Retina (tissue), 1 donor: ENCODE measurements around the gene LARGE2.
"Not testable (repeated sequence)": the region's sequence is repeated elsewhere in the genome, so short reads cannot be mapped to it uniquely, and the experiment has no call there.

ENCODE experiments used
- DNase-seq: peaks from one replicate; pipeline ENCODE4 v3.0.0-alpha.2; 2016

LARGE2 gene

GRCh38 chr11:45896422-45896984 lies 26.0 kb upstream of the LARGE2 start:
- DNase-seq: peak; percentile 84

GRCh38 chr11:45897556-45897955 lies 24.9 kb upstream of the LARGE2 start:
- no peak for DNase-seq

GRCh38 chr11:45899086-45899447 lies 23.4 kb upstream of the LARGE2 start:
- DNase-seq: no peak

GRCh38 chr11:45899448-45900174 lies 22.8 kb upstream of the LARGE2 start:
- DNase-seq: peak; percentile 89

GRCh38 chr11:45900175-45900800 lies 22.2 kb upstream of the LARGE2 start:
- DNase-seq: peak; percentile 67

- DNase-seq: peak; percentile 42
These were observed 21.4 kb upstream of the LARGE2 start for GRCh38 chr11:45900916-45901617.

GRCh38 chr11:45901626-45902025 lies 20.8 kb upstream of the LARGE2 start:
- DNase-seq: no peak

- no peak for DNase-seq
These were observed 19.7 kb upstream of the LARGE2 start for GRCh38 chr11:45902452-45903380.

- no peak for DNase-seq
These were observed 18.0 kb upstream of the LARGE2 start for GRCh38 chr11:45904309-45904915.

- DNase-seq: no peak
These were observed 17.4 kb upstream of the LARGE2 start for GRCh38 chr11:45905095-45905494.

- DNase-seq: not testable (repeated sequence)
These were observed 16.9 kb upstream of the LARGE2 start for GRCh38 chr11:45905576-45905975.

- DNase-seq: no peak
These were observed 16.3 kb upstream of the LARGE2 start for GRCh38 chr11:45906096-45906682.

- DNase-seq: no peak
These were observed 15.4 kb upstream of the LARGE2 start, which contains the start of gene FREY1 for GRCh38 chr11:45906965-45907611. FREY1 (minus strand) TSS chr11:45907271; CDS start chr11:45907245, 26 bp downstream.

GRCh38 chr11:45907911-45908370 lies 14.5 kb upstream of the LARGE2 start:
- peak; percentile 47 for DNase-seq

- no peak for DNase-seq
These were observed 12.6 kb upstream of the LARGE2 start for GRCh38 chr11:45909594-45910475.

- DNase-seq: no peak
These were observed 11.8 kb upstream of the LARGE2 start for GRCh38 chr11:45910623-45911022.

- DNase-seq: no peak
These were observed 8.9 kb upstream of the LARGE2 start for GRCh38 chr11:45913514-45913913.

- no peak for DNase-seq
These were observed 8.4 kb upstream of the LARGE2 start for GRCh38 chr11:45913942-45914635.

- DNase-seq: no peak
These were observed 7.0 kb upstream of the LARGE2 start for GRCh38 chr11:45915446-45915845.
